ENCODE measurements around the gene CATSPERD. TPM values are rescaled to one million over a fixed set of nuclear protein-coding genes. Genes with fewer than 3 reads are reported as not detected.

CATSPERD gene
- total and polyA plus RNA-seq, 9 of the 15 experiments (the other 6 are each of a cell fraction or from before 2014, with no cell fraction given), result not detected

GRCh38 chr19:5681391-5682106 lies 38.9 kb upstream of the CATSPERD start (continued):
- TF ChIP-seq PTTG1 (tag; IDR thresholded peaks at IDR 0.05; ENCODE audit: low read depth) (no peak), ZNF318 (IDR thresholded peaks at IDR 0.05; ENCODE audit: borderline replicate concordance in 1 of 2, low read depth in 1 of 2) (no peak), ZNF507 (tag; conservative IDR thresholded peaks at IDR 0.05) (no peak), MAFG (tag; conservative IDR thresholded peaks at IDR 0.05) (no peak), BCLAF1 (IDR thresholded peaks at IDR 0.05; ENCODE audit: borderline replicate concordance in 1 of 2, control insufficient read depth in 1 of 2, low read depth in 2 of 2, low read length in 1 of 2) (no peak; a peak in 1 of 4 replicates), NFE2L1 (tag; IDR thresholded peaks at IDR 0.05; ENCODE audit: borderline replicate concordance, low read depth) (no peak), ZNF764 (CRISPR knock-in tag; IDR thresholded peaks at IDR 0.05; ENCODE audit: low read depth) (no peak)
- TF ChIP-seq, protein P1, sequence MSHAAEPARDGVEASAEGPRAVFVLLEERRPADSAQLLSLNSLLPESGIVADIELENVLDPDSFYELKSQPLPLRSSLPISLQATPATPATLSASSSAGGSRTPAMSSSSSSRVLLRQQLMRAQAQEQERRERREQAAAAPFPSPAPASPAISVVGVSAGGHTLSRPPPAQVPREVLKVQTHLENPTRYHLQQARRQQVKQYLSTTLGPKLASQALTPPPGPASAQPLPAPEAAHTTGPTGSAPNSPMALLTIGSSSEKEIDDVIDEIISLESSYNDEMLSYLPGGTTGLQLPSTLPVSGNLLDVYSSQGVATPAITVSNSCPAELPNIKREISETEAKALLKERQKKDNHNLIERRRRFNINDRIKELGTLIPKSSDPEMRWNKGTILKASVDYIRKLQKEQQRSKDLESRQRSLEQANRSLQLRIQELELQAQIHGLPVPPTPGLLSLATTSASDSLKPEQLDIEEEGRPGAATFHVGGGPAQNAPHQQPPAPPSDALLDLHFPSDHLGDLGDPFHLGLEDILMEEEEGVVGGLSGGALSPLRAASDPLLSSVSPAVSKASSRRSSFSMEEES (CRISPR knock-in tag; IDR thresholded peaks at IDR 0.05), result no peak

Data from K562 (cell line).